RPMI8226 (cell line): ENCODE measurements around the gene TACSTD2.
"Not testable (repeated sequence)": the region's sequence is repeated elsewhere in the genome, so short reads cannot be mapped to it uniquely, and the experiment has no call there.

Source experiments
- DNase-seq: peaks from one replicate; pipeline ENCODE4 v3.0.0-alpha.2; 2015

The TACSTD2 gene

DNA sequence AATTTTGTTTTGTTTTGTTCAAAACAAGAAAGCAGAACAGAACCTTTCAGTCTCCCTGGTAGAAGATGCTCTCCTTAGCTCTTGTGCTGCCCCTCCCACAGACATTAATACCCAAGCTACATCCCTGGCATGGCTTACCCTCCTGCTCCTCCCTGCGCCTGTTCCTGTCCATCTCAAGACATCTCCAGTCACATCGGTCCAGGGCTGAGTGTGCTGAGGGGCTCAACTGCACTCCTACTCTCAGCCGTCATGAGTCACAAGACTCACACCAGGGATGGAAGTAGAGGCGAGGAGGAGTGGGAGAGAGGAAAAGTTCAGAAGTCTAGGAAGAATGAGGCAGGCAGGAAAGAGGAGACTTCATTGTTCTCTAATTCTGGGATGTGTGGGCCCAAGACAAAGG is 9.2 kb upstream of the TACSTD2 start:
- no peak for DNase-seq

DNA sequence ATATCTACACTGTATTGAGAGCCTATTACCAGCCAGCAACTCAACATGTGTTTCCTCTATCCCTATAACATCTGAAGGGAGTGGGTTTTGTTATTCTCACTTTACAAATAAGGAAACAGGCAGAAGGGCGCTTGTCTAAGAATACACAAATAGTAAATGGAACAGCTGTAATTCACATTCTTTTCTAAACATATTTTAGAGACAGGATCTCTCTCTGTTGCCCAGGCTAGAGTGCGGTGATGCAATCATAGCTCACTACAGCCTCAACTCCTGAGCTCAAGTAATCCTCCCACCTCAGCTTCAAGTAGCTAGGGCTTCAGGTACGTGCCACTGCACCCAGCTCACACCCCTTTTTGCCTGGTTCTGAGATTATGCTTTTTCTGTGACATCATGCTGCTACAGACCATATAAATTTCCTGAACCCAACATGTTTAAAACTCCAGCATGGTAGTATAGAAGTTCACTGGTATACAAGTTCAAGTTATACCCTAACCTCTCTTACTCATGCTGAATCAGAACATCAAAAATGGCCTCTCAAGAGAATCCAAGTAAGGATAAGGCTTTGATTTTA is 8.6 kb upstream of the TACSTD2 start:
- no peak for DNase-seq

DNA sequence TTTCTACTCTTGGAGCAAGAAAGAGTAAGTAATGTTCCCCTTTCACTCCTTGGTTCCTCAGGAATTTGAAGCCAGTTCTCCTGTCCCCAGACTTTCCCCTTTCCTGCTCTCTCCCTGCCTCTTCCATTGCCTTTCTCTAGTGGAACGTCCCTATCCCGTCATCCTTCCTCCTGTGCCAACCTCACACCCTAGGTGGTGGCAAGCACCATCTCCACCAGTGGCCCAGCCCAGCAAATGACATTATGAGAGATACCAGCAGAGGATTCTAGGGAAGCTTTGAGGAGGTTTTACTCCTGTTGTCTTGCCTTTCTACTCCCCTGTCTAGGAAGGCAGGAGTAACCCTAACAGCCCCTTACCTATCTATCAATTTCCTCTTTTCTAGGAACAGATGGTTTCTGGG is 8.1 kb upstream of the TACSTD2 start:
- no peak for DNase-seq

- no peak for DNase-seq
Measured at GRCh38 chr1:58584082-58584895, 7.2 kb upstream of the TACSTD2 start.

GRCh38 chr1:58583496-58583895 is 6.4 kb upstream of the TACSTD2 start:
- DNase-seq, result peak; percentile 30

- not testable (repeated sequence) for DNase-seq
Measured at GRCh38 chr1:58582143-58582542, 5.1 kb upstream of the TACSTD2 start.

DNA sequence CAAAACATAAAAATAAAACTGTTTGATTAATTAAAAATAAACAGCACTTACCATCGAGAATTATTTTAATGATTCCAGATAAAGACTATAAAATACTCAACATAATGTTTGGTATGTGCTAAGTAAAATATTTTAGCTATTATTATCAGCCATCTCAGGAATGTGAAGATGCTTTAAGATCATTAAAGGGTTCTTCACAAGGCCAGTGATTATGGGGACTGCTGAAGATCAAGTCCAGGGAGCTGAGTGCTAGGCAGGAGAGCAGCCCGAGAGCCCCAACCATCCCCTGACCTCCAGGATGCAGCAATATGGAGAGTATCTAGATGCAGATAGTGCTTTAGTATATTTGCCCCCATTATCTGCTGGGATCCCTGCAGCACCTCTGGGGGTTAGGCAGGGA is 4.6 kb upstream of the TACSTD2 start:
- DNase-seq, result no peak

DNA sequence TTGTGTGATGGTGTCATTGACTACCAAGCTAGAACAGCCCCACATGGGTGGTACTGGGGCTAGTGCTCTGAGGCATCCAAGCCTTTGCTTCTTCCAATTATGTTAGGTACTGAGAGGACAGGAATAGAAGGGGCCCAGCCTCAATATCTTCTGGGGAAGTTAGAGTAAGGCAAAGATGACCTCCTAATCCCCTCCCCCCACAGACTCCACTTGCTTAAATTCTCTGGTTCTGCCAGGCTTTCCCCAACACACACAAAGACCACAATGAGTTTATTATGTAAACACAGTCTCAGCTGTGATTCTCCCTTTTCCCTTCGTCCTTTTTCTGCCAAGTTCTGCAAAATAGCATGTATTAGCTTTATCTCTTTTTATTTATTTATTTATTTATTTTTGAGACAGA is 3.1 kb upstream of the TACSTD2 start:
- no peak for DNase-seq

- DNase-seq, result no peak
Measured at GRCh38 chr1:58577654-58578030, 590 bp upstream of the TACSTD2 start.

DNA sequence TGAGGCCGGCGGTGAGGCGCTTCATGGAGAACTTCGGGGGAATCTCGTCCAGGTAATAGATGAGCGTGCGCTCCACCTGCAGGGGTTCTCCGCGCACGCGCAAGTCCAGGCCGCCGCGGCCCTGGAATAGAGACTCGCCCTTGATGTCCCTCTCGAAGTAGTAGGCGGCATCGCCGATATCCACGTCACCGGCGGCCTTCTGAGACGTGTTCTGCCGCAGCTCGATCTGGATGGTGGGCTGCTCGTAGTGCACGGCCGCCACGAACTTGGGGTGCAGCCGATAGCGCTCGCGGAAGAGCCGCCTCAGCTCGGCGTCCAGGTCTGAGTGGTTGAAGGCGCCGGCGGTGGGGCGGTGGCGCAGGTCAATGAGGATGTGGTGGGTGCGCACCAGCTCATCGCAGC is 726 bp downstream of the TACSTD2 start:
- DNase-seq, result no peak

GRCh38 chr1:58575551-58576324 is 1.3 kb downstream of the TACSTD2 start:
- DNase-seq, result no peak

- DNase-seq, result no peak
Measured at GRCh38 chr1:58574816-58575215, 2.2 kb downstream of the TACSTD2 start.

- DNase-seq, result no peak
Measured at GRCh38 chr1:58573705-58574591, 3.1 kb downstream of the TACSTD2 start.

- no peak for DNase-seq
Measured at GRCh38 chr1:58573138-58573537, 3.9 kb downstream of the TACSTD2 start.

DNA sequence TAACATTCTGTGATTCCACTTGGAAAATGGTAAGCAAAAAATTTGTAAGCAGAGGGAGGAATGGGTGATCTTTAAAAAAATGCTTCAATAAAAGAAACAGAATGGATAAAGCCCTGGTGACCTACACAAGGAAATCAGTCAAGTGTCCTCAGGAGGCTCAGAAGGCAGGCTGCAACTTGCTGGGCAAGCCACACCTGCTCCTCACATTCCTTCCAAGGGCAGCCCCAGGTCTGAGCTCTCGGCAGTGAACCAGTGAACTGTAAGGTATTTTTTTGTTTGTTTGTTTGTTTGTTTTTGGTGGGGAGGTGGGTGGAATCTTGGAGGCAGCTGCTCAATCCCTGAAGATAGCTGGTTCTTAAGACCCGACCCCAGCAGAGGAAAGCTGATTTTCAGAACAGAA is 4.4 kb downstream of the TACSTD2 start:
- DNase-seq, result no peak

DNA sequence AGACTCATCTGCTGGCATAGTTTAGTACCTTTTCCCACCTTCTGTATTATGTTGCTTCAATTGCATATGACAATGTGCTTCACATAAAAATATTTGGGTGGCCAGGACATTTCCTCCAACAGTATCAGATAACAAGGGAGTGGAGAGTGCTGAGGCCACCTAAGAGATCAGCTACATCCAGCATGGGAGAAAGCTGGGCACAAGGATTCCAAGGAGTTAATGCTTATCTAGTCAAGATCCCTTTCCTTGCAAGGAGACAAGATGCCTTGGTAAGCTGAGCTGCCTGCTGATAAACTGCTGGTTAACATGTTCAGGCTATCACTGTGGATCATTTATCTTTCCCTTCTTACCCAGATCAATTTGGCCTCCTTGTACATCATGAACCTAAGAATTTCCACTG is 5.4 kb downstream of the TACSTD2 start:
- DNase-seq, result no peak

DNA sequence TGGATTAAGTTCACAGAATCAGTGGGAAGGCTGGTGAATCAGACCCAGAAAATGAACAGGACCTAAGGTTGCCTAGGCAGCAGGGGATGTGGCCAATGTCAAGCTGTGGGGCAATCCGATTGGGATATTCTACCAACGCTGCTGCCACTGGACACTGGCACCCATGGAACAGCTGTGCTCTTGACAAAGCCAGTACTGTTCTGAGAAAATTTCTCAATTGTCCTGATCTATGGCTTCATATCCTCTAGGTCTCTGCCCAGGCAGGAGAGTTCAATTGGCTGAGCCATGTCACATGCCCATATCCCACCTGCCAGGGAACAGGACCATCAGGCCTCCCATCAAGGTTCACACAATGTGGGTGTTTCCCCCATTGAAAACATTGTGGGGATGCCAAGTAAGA is 6.2 kb downstream of the TACSTD2 start:
- DNase-seq, result no peak

DNA sequence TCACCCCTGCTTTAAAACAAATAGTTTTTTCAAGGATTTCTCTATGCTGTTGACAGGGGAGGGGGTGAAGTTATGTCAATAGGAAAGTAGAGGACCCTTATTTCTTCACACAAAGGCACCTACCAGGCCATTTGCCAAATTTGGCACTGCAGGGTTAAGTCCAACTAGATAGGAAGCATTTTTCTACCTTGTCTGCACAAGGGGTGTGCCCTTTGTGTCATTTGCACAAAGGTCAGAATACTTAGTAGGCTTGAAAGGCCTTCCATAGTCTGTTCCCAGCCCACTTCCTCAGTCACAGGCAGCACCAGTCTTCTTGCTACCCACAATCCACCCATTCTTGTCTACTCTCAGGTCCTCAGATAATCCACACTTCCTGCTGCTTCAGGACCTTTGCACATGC is 7.0 kb downstream of the TACSTD2 start:
- no peak for DNase-seq

DNA sequence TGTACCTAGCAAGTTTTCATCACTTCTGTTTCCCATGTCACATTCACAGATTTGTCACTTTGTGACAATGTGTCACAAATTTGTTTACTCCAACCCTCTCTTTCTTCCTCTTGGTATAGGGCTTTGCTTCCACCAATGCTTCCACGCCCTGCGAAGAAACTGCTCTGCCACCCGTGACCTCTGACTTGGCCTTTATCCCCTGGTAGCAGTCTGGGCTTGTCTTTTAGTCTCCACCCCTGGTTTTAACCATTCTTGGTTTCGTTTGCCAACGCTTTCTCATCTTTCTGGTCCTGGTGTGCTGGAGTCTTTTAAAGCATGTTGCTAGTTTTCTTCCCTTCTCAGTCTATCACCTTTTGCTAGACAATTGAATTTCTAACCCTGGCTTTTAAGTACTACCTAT is 8.1 kb downstream of the TACSTD2 start:
- no peak for DNase-seq

DNA sequence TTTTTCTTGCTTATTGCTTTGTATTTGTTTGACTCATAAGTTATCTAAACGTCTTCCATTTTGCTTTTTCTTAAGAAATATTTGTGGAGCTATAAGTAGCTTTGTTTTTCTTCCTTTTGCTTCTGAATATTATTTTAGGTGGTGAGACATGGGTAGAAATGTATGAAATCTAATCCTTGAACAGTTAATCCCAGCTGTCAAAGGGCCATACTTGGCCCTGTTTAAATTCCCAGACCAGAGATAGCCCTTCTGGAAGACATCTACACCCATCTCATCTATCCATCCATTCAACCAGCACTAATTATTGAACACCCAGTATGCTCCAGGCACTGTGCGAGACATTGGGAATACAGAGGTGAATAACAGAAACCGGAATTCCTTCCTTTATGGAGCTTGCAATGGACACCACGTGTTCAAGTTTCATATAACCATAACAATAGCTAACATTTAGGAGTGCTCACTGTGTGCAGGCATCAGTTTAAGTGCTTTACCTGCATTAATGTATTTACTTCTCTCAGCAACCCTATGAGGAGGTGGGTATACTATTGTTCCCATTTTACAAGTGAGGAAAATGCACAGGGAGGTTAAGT is 8.7 kb downstream of the TACSTD2 start:
- DNase-seq, result no peak

DNA sequence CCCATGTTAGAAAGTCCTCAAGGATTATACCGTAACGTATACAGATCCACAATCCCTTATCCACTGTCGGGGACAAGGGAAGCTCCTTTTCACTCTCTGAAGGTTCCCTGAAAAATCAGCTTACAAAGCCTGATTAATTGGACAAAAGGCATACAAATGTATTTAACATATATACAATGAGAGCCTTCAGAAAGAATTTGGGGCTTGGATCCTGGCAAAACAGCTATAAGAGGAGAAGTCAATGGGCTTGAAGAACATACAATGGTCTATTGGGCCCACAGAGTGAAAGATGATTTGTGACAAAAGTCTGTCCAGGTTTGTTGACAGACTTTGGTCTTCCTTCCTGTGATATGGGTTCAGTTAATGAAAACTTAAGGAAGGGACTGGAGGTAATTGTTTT is 10.7 kb downstream of the TACSTD2 start:
- no peak for DNase-seq

DNA sequence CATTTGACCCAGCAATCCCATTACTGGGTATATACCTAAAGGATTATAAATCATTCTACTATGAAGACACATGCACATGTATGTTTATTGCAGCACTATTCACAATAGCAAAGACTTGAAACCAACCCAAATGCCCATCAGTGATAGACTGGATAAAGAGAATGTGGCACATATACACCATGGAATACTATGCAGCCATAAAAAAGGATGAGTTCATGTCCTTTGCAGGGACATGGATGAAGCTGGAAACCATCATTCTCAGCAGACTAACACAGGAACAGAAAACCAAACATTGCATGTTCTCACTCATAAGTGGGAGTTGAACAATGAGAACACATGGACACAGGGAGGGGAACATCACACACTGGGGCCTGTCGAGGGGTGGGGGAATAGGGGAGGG is 13.3 kb downstream of the TACSTD2 start:
- not testable (repeated sequence) for DNase-seq

- DNase-seq, result no peak
Measured at GRCh38 chr1:58561633-58562032, 15.4 kb downstream of the TACSTD2 start.
